Uterus (tissue), 4 donors: Measurements from ENCODE around the gene FHAD1. TPM values are rescaled to one million over a fixed set of nuclear protein-coding genes. Genes with fewer than 3 reads are reported as not detected.

ENCODE experiments used
- DNase-seq, 2 donors: peaks; one replicate each; pipeline ENCODE4 v3.0.0-alpha.2; 2019 to 2020
- H3K27ac ChIP-seq, 2 donors: fragments of 200-600 bp; sonication (generic); 1 replicate in 1 of 2; 2 replicates in 1 of 2; pipeline ENCODE4 v1.5.1; 2016 to 2018
- H3K27me3 ChIP-seq, 2 donors: fragments of 200-600 bp; sonication (generic); one replicate each; pipeline ENCODE4 v1.5.1; 2018 to 2019; ENCODE audit warnings: control low read depth in 1 of 2
- H3K36me3 ChIP-seq, 2 donors: fragments of 200-600 bp; sonication (generic); one replicate each; pipeline ENCODE4 v1.5.1; 2019; ENCODE audit warnings: control low read depth in 1 of 2
- H3K4me1 ChIP-seq, 2 donors: fragments of 200-600 bp; sonication (generic); one replicate each; pipeline ENCODE4 v1.5.1; 2018 to 2019; ENCODE audit warnings: control low read depth in 1 of 2
- H3K4me3 ChIP-seq, 2 donors: fragments of 200-600 bp; sonication (generic); 1 replicate in 1 of 2; 2 replicates in 1 of 2; pipeline ENCODE4 v1.5.1; 2018 to 2019; ENCODE audit warnings: mild to moderate bottlenecking in 1 of 2
- H3K9me3 ChIP-seq, 2 donors: fragments of 200-600 bp; sonication (generic); one replicate each; pipeline ENCODE4 v1.5.1; 2019; ENCODE audit warnings: control low read depth in 1 of 2
- CTCF ChIP-seq, 4 experiments: fragments of 200-600 bp in 2 of 4; fragments of 450-650 bp in 2 of 4; sonication (generic) in 2 of 4; IDR thresholded peaks; one replicate each; pipeline ENCODE4 v1.5.1; 2016 to 2019; ENCODE audit warnings: antibody characterized with exemption in 4 of 4, mild to moderate bottlenecking in 2 of 4, moderate library complexity in 1 of 4
- POLR2A ChIP-seq, 2 donors: fragments of 450-650 bp; IDR thresholded peaks; one replicate each; pipeline ENCODE4 v1.6.1; 2016; ENCODE audit warnings: antibody characterized with exemption in 2 of 2, mild to moderate bottlenecking in 1 of 2, moderate library complexity in 1 of 2
- intact Hi-C: fragments of 100-400 bp; cut with DNase I; formaldehyde crosslinking; loops from one replicate; pipeline ENCODE4 v1.15.1; 2023; ENCODE audit warnings: low total_unique reads
- total RNA-seq, 4 donors: library from RNA; depleted of rRNA in 3 of 4; stranded (reverse); fragments of >200 nt in 3 of 4; gene quantifications; one replicate each; pipeline versions ENCODE4 v1.1.0 to v1.2.4, GENCODE V29; 2014 to 2023
- donor health status: DM: yes; HTN: yes; CAD: no.

Gene FHAD1
- total RNA-seq, 4 donors from 2014 or later, result 1.1 to 4.1 TPM; not detected in 2

GRCh38 chr1:15260418-15261154 is 13.6 kb downstream of the FHAD1 start:
- H3K9me3 ChIP-seq, result no peaks in the 10 kb centered on the region
- H3K4me3 ChIP-seq, result no peak overlapping the region
- H3K4me1 ChIP-seq, result no peaks in the 10 kb centered on the region
- no peaks in the 10 kb centered on the region for H3K36me3 ChIP-seq
- H3K27ac ChIP-seq, result no peak overlapping the region
- H3K27me3 ChIP-seq, result no peaks in the 10 kb centered on the region
- intact Hi-C loops, result loop anchor here (10.0 kb wide), 1 partner anchor 106 kb away; the partner anchor contains the start of gene TMEM51
- TF ChIP-seq POLR2A (IDR thresholded peaks at IDR 0.05), result no peak
- TF ChIP-seq CTCF (IDR thresholded peaks at IDR 0.05), result no peak
- no peak for DNase-seq

- peak in 1 of 2 donors; percentile 20 for DNase-seq
- Histone ChIP-seq H3K27me3 (no peaks in the 10 kb centered on the region), H3K4me3 (no peak overlapping the region), H3K27ac (no peak overlapping the region), H3K9me3 (no peaks in the 10 kb centered on the region), H3K4me1 (no peaks in the 10 kb centered on the region), H3K36me3 (no peaks in the 10 kb centered on the region)
- intact Hi-C loops, result loop anchor here (10.0 kb wide), 1 partner anchor 107 kb away; the partner anchor contains the start of gene TMEM51
- TF ChIP-seq POLR2A (IDR thresholded peaks at IDR 0.05), result no peak
- TF ChIP-seq CTCF (IDR thresholded peaks at IDR 0.05), result no peak
Measured at GRCh38 chr1:15261155-15262002, 14.4 kb downstream of the FHAD1 start.

- DNase-seq, result no peak
- H3K36me3 ChIP-seq, result no peaks in the 10 kb centered on the region
- no peak overlapping the region for H3K27ac ChIP-seq
- intact Hi-C loops, result loop anchor here (10.0 kb wide), 1 partner anchor 107 kb away; the partner anchor contains the start of gene TMEM51
- no peaks in the 10 kb centered on the region for H3K9me3 ChIP-seq
- no peak overlapping the region for H3K4me3 ChIP-seq
- no peaks in the 10 kb centered on the region for H3K4me1 ChIP-seq
- TF ChIP-seq CTCF (IDR thresholded peaks at IDR 0.05) (no peak), POLR2A (IDR thresholded peaks at IDR 0.05) (no peak)
- no peaks in the 10 kb centered on the region for H3K27me3 ChIP-seq
Measured at GRCh38 chr1:15262003-15262377, 15.0 kb downstream of the FHAD1 start.

GRCh38 chr1:15262706-15263105 is 15.7 kb downstream of the FHAD1 start:
- no peak for TF ChIP-seq POLR2A (IDR thresholded peaks at IDR 0.05)
- no peak for TF ChIP-seq CTCF (IDR thresholded peaks at IDR 0.05)
- H3K27me3 ChIP-seq, result no peaks in the 10 kb centered on the region
- no peaks in the 10 kb centered on the region for H3K4me1 ChIP-seq
- no peak for DNase-seq
- intact Hi-C loops, result loop anchor here (10.0 kb wide), 1 partner anchor 108 kb away; the partner anchor contains the start of gene TMEM51
- H3K36me3 ChIP-seq, result no peaks in the 10 kb centered on the region
- H3K27ac ChIP-seq, result no peak overlapping the region
- H3K9me3 ChIP-seq, result no peaks in the 10 kb centered on the region
- no peak overlapping the region for H3K4me3 ChIP-seq

- DNase-seq, result no peak
- no peak overlapping the region for H3K27ac ChIP-seq
- TF ChIP-seq CTCF (IDR thresholded peaks at IDR 0.05) (no peak), POLR2A (IDR thresholded peaks at IDR 0.05) (no peak)
- no peak overlapping the region for H3K4me3 ChIP-seq
- no peaks in the 10 kb centered on the region for H3K27me3 ChIP-seq
- H3K4me1 ChIP-seq, result no peaks in the 10 kb centered on the region
- H3K9me3 ChIP-seq, result no peaks in the 10 kb centered on the region
- intact Hi-C loops, result loop anchor here (10.0 kb wide), 1 partner anchor 110 kb away; the partner anchor contains the start of gene TMEM51
- H3K36me3 ChIP-seq, result no peaks in the 10 kb centered on the region
Measured at GRCh38 chr1:15264769-15265168, 17.7 kb downstream of the FHAD1 start.
